Measurements from ENCODE around the gene COBL. TPM values are rescaled to one million over a fixed set of nuclear protein-coding genes. Genes with fewer than 3 reads are reported as not detected.
A peak's percentile ranks its signal among the peaks of the same experiment; 100 is the strongest.

The COBL gene
- total and polyA plus RNA-seq, 2 of the 8 experiments (the other 6 are each of a cell fraction or from before 2014, with no cell fraction given), result 13.8 to 40.4 TPM

- TF ChIP-seq BCL11A (IDR thresholded peaks at IDR 0.05; ENCODE audit: low read depth in 2 of 2, low read length in 2 of 2) (peak in 1 of 2 experiments; percentile 77), E2F6 (IDR thresholded peaks at IDR 0.05) (0 out of 2 replicates have a peak, but pooled peaks have one; percentile 29), NRF1 (IDR thresholded peaks at IDR 0.05; ENCODE audit: low read depth, low read length) (no peak), EGR1 (IDR thresholded peaks at IDR 0.05; ENCODE audit: borderline replicate concordance, low read depth, low read length) (0 out of 2 replicates have a peak, but pooled peaks have one; percentile 54), TEAD4 (IDR thresholded peaks at IDR 0.05; ENCODE audit: low read depth, low read length) (peak; percentile 96), POLR2A (IDR thresholded peaks at IDR 0.05; ENCODE audit: control extremely low read depth in 1 of 2, low read depth in 2 of 2, low read length in 2 of 2) (no peak; a peak in 1 of 3 replicates), RAD21 (IDR thresholded peaks at IDR 0.05 in 1 of 2, conservative IDR thresholded peaks at IDR 0.05 in 1 of 2; ENCODE audit: low read depth in 2 of 2, low read length in 2 of 2) (0 out of 4 replicates have a peak, but pooled peaks have one; percentile 1 to 4), TCF12 (IDR thresholded peaks at IDR 0.05; ENCODE audit: low read depth, low read length) (peak; percentile 90; the same call in 1 of the 2 replicates)
Observed at GRCh38 chr7:51326656-51327286, 10.2 kb upstream of the COBL start (continued).
